PC-9 (cell line): Measurements from ENCODE around the gene C9orf153. TPM values are rescaled to one million over a fixed set of nuclear protein-coding genes. Genes with fewer than 3 reads are reported as not detected.

Experiments
- BruUV-seq: library from RNA; stranded (reverse); fragments of 400-500 nt; replicated peaks from 2 replicates; lab custom pipeline; 2021; lab: Mats Ljungman, UMichigan
- CTCF ChIA-PET: fragments of 300-600 bp; sonication (Branson Sonifier 250); formaldehyde crosslinking; loops from one replicate; lab custom pipeline; 2022; ENCODE audit warnings: antibody characterized with exemption; lab: Charles Lee
- POLR2A ChIA-PET: fragments of 300-600 bp; sonication (Branson Sonifier 250); formaldehyde crosslinking; loops from one replicate; lab custom pipeline; 2022; ENCODE audit warnings: antibody characterized with exemption; ENCODE audit not compliant: unreplicated experiment; lab: Charles Lee
- DNase-seq, 2 experiments: peaks; one replicate each; pipeline versions ENCODE4 v3.0.0 to v3.0.0-alpha.2; 2015 to 2022; ENCODE audit warnings: mixed read lengths in 1 of 2
- H2AFZ ChIP-seq: fragments of 200-600 bp; sonication (generic); 2 replicates; pipeline ENCODE4 v1.8.1; 2017; ENCODE audit warnings: antibody characterized with exemption
- H3F3A ChIP-seq: fragments of 200-600 bp; sonication (generic); 2 replicates; pipeline ENCODE4 v1.8.1; 2017; ENCODE audit warnings: antibody characterized with exemption, mild to moderate bottlenecking, low read depth; ENCODE audit not compliant: insufficient read depth
- H3K27ac ChIP-seq: fragments of 200-600 bp; sonication (generic); 2 replicates; pipeline ENCODE4 v1.6.1; 2016; ENCODE audit warnings: mixed run types
- H3K27me3 ChIP-seq: fragments of 200-600 bp; sonication (generic); 2 replicates; pipeline ENCODE4 v1.6.1; 2016; ENCODE audit warnings: low read depth, mixed run types; ENCODE audit not compliant: insufficient read depth
- H3K36me3 ChIP-seq: fragments of 200-600 bp; sonication (generic); 2 replicates; pipeline ENCODE4 v1.6.1; 2016; ENCODE audit warnings: low read depth, mixed run types
- H3K4me1 ChIP-seq: fragments of 200-600 bp; sonication (generic); replicated peaks from 2 replicates; pipeline ENCODE4 v1.6.1; 2016; ENCODE audit warnings: mixed run types; ENCODE audit not compliant: insufficient read depth
- H3K4me2 ChIP-seq: fragments of 200-600 bp; sonication (generic); 2 replicates; pipeline ENCODE4 v1.6.1; 2017; ENCODE audit warnings: mixed run types
- H3K4me3 ChIP-seq: fragments of 200-600 bp; sonication (generic); 2 replicates; pipeline ENCODE4 v1.6.1; 2016; ENCODE audit warnings: mixed run types
- H3K79me2 ChIP-seq: fragments of 200-600 bp; sonication (generic); 2 replicates; pipeline ENCODE4 v1.6.1; 2017; ENCODE audit warnings: low read depth, mixed run types
- H3K9me2 ChIP-seq: fragments of 200-600 bp; sonication (generic); 2 replicates; pipeline ENCODE4 v1.8.1; 2017; ENCODE audit warnings: mild to moderate bottlenecking; ENCODE audit not compliant: insufficient read depth
- H3K9me3 ChIP-seq: fragments of 200-600 bp; sonication (generic); 2 replicates; pipeline ENCODE4 v1.8.1; 2016; ENCODE audit warnings: low read depth; ENCODE audit not compliant: insufficient read depth
- H4K20me1 ChIP-seq: fragments of 200-600 bp; sonication (generic); 2 replicates; pipeline ENCODE4 v1.8.1; 2017; ENCODE audit not compliant: insufficient read depth
- EZH2 ChIP-seq: fragments of 200-600 bp; sonication (generic); IDR thresholded peaks from 2 replicates; pipeline ENCODE4 v1.8.0; 2017; ENCODE audit warnings: antibody characterized with exemption, low read depth
- intact Hi-C: fragments of 100-400 bp; cut with micrococcal nuclease; formaldehyde crosslinking; loops from one replicate; pipeline ENCODE4 v1.10.0; 2022; ENCODE audit not compliant: unreplicated experiment
- total RNA-seq: library from RNA; stranded (reverse); gene quantifications from 2 replicates; pipeline ENCODE4 v1.2.3, GENCODE V29; 2021
- TF ChIP-seq, protein P1 (sequence below): fragments of 200-600 bp; sonication (generic); conservative IDR thresholded peaks from 2 replicates; pipeline ENCODE4 v1.6.1; 2017; ENCODE audit warnings: mixed run types, antibody characterized with exemption, mild to moderate bottlenecking, moderate library complexity

Gene C9orf153
- total RNA-seq, 1 experiment from 2014 or later: 0.52 TPM

DNA sequence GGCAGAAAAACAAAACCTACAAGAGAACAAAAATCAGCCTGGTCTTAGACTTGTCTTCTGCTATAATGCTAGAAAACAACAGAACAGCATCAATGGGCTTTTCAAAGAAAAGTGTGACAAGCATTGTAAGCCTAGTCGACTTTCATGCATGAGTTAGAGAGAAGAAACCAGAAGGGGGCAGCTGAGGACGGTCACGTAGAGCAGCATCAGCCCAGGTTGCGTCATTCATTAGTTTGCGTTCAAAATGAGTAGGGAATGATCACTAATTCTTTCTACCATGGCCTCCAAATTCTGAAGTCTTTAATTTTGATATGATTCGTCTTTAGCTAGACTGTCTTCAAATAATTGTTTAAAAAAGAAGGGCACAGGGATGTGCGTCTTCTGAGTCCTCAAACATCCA lies 27.6 kb upstream of the C9orf153 start:
- CTCF ChIA-PET: no interaction called here
- Histone ChIP-seq H3K9me3 (no peaks in the 10 kb centered on the region), H3K4me2 (no peak overlapping the region), H3K27ac (no peak overlapping the region), H4K20me1 (peaks cover 7% of the 10 kb centered on the region; the same call in 1 of the 2 replicates), H3K27me3 (no peaks in the 10 kb centered on the region), H3K36me3 (peaks cover 5% of the 10 kb centered on the region; the same call in 1 of the 2 replicates), H2AFZ (no peak overlapping the region), H3K4me1 (peaks cover 9% of the 10 kb centered on the region; the same call in 1 of the 2 replicates), H3K4me3 (no peak overlapping the region), H3K9me2 (no peaks in the 10 kb centered on the region), H3F3A (peaks cover 30% of the 10 kb centered on the region), H3K79me2 (no peaks in the 10 kb centered on the region)
- POLR2A ChIA-PET: no interaction called here
- TF ChIP-seq, protein P1, sequence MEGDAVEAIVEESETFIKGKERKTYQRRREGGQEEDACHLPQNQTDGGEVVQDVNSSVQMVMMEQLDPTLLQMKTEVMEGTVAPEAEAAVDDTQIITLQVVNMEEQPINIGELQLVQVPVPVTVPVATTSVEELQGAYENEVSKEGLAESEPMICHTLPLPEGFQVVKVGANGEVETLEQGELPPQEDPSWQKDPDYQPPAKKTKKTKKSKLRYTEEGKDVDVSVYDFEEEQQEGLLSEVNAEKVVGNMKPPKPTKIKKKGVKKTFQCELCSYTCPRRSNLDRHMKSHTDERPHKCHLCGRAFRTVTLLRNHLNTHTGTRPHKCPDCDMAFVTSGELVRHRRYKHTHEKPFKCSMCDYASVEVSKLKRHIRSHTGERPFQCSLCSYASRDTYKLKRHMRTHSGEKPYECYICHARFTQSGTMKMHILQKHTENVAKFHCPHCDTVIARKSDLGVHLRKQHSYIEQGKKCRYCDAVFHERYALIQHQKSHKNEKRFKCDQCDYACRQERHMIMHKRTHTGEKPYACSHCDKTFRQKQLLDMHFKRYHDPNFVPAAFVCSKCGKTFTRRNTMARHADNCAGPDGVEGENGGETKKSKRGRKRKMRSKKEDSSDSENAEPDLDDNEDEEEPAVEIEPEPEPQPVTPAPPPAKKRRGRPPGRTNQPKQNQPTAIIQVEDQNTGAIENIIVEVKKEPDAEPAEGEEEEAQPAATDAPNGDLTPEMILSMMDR: 0 out of 2 replicates have a peak, but pooled peaks have one; percentile 17
- TF ChIP-seq EZH2: no peak
- no peak for DNase-seq
- intact Hi-C loops: no loop called here
- no TSS peak for BruUV-seq

DNA sequence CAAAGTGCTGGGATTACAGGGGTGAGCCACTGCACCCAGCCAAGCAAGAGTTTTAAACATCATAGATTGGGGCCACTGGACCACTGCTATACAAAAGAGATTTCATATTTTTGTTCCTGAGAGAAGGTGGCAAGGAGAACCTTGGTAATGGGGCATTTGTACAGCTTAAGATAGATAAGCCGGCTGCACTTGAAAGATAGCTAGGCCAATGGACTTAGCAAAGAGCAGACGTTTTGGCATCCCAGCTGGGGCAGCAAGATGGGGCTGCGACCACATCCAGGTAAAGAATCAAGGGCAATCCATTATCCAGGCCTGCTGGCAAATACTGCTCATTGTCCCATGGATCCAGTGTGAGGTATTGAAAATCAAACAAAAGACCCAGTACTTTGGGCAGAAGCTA lies 26.8 kb upstream of the C9orf153 start:
- Histone ChIP-seq H3K4me2 (no peak overlapping the region), H3F3A (peaks cover 37% of the 10 kb centered on the region), H3K27me3 (no peaks in the 10 kb centered on the region), H4K20me1 (peaks cover 7% of the 10 kb centered on the region; the same call in 1 of the 2 replicates), H3K9me2 (no peaks in the 10 kb centered on the region), H3K4me3 (no peak overlapping the region), H3K9me3 (no peaks in the 10 kb centered on the region), H3K27ac (no peak overlapping the region), H3K4me1 (peaks cover 9% of the 10 kb centered on the region; the same call in 1 of the 2 replicates), H3K36me3 (peaks cover 5% of the 10 kb centered on the region; the same call in 1 of the 2 replicates), H3K79me2 (peaks cover 6% of the 10 kb centered on the region), H2AFZ (no peak overlapping the region)
- no peak for DNase-seq
- ChIA-PET POLR2A (no interaction called here), CTCF (no interaction called here)
- no peak for TF ChIP-seq EZH2
- TF ChIP-seq, protein P1: no peak
- BruUV-seq: no TSS peak
- intact Hi-C loops: no loop called here

DNA sequence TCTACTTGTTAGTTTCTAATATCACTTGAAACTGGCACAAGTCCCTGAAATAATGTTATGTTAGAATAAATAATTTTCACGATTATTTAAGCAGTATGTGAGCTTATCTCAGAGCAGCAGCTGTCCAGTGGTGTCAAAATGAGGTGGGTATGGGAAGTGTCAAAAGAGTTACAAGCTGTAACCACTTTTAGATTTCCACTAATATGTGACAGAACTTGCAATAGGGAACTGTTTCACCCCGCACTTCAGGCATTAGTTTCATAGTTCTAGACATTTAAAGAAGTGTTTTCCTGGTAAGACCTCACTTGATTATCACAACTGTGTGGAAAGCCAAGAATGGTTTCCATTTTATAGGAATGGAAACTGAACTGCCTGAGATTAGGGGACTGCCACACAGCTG lies 25.8 kb upstream of the C9orf153 start:
- CTCF ChIA-PET: interaction anchor here (0.6 kb wide), 1 partner anchor 89 kb away, joined by 3 read pairs; no protein-coding TSS in a partner anchor
- Histone ChIP-seq H3K4me2 (no peak overlapping the region), H3K27ac (no peak overlapping the region), H3K9me2 (no peaks in the 10 kb centered on the region), H4K20me1 (peaks cover 12% of the 10 kb centered on the region), H3K27me3 (no peaks in the 10 kb centered on the region), H3K9me3 (no peaks in the 10 kb centered on the region), H3K4me1 (peaks cover 18% of the 10 kb centered on the region), H2AFZ (no peak overlapping the region), H3F3A (peaks cover 37% of the 10 kb centered on the region), H3K36me3 (peaks cover 5% of the 10 kb centered on the region; the same call in 1 of the 2 replicates), H3K79me2 (peaks cover 16% of the 10 kb centered on the region), H3K4me3 (no peak overlapping the region)
- BruUV-seq: no TSS peak
- POLR2A ChIA-PET: no interaction called here
- no peak for TF ChIP-seq EZH2
- TF ChIP-seq, protein P1: no peak
- no peak for DNase-seq
- intact Hi-C loops: no loop called here
